Endothelial cell (in vitro differentiated cells): Measurements from ENCODE around the gene IGLON5. TPM values are rescaled to one million over a fixed set of nuclear protein-coding genes. Genes with fewer than 3 reads are reported as not detected.
A peak's percentile ranks its signal among the peaks of the same experiment; 100 is the strongest.

ENCODE experiments used
- DNase-seq: peaks from one replicate; pipeline ENCODE4 v3.0.0; 2021; ENCODE audit warnings: low spot score
- H3K27ac Mint-ChIP-seq: one replicate; pipeline ENCODE4 v1.8.0; 2021; ENCODE audit warnings: mixed read lengths, inconsistent platforms; ENCODE audit not compliant: unreplicated experiment
- H3K27me3 Mint-ChIP-seq: one replicate; pipeline ENCODE4 v1.8.0; 2021; ENCODE audit warnings: mild to moderate bottlenecking, moderate library complexity, mixed read lengths, inconsistent platforms; ENCODE audit not compliant: unreplicated experiment
- H3K36me3 Mint-ChIP-seq: one replicate; pipeline ENCODE4 v1.8.0; 2021; ENCODE audit warnings: mild to moderate bottlenecking, low read depth, mixed read lengths, inconsistent platforms; ENCODE audit not compliant: unreplicated experiment
- H3K4me1 Mint-ChIP-seq: one replicate; pipeline ENCODE4 v1.8.0; 2021; ENCODE audit warnings: mild to moderate bottlenecking, mixed read lengths, inconsistent platforms; ENCODE audit not compliant: unreplicated experiment
- H3K4me3 Mint-ChIP-seq: one replicate; pipeline ENCODE4 v1.8.0; 2021; ENCODE audit warnings: mild to moderate bottlenecking, mixed read lengths, inconsistent platforms; ENCODE audit not compliant: unreplicated experiment
- H3K9me3 Mint-ChIP-seq: one replicate; pipeline ENCODE4 v1.8.0; 2021; ENCODE audit warnings: mixed read lengths, inconsistent platforms; ENCODE audit not compliant: unreplicated experiment
- total RNA-seq: library from RNA; stranded (reverse); fragmentation: NEBNext Ultra II Directional; extraction: Animal tissue kit (Norgen Biotek cat#: 25700); gene quantifications from one replicate; pipeline ENCODE4 v1.2.1, GENCODE V29; 2021; ENCODE audit not compliant: unreplicated experiment
- TF ChIP-seq, protein P1 (sequence below): fragments of 200-600 bp; sonication (generic); IDR thresholded peaks from one replicate; pipeline ENCODE4 v1.5.0; 2021; ENCODE audit warnings: antibody characterized with exemption; ENCODE audit not compliant: unreplicated experiment

The IGLON5 gene
- total RNA-seq, 1 donor from 2014 or later: 114 TPM

DNA sequence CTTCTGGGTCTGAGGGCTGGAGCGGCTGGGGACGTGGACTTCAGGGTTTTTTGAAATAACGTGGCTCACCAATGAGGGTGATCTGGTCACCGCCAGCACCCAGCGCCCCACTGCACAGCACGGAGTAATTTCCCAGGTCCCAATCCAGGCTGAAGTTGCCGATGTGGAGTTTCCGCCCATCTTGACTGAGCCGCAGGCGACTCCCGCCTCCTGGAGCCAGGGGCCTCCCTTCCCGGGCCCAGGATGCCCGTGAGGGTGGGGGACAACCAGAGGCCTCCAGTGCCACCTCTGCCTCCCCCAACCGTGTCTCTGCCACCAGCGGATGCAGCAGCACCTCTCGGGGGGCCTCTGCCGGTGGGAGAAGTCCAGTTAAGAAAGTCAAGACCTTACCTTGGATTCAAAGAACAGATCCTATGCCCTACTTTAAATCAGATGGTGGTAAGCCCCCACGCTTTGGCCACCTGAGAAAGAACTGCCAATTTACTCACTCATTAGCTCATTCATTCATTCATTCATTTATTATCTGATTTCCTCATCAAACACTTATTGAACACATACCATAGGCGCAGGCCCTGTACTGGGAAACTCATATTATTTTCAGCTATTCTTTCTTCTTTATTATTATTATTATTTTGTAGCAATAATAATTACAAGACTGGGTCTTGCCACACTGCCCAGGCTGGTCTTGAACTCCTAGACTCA, 26.6 kb downstream of the IGLON5 start:
- peak overlapping the region; percentile 97 for H3K4me3 Mint-ChIP-seq
- no peak for DNase-seq
- H3K36me3 Mint-ChIP-seq: peaks cover 17% of the 10 kb centered on the region
- H3K27me3 Mint-ChIP-seq: peaks cover 15% of the 10 kb centered on the region
- peaks cover 27% of the 10 kb centered on the region for H3K4me1 Mint-ChIP-seq
- no peak overlapping the region for H3K27ac Mint-ChIP-seq
- TF ChIP-seq, protein P1, sequence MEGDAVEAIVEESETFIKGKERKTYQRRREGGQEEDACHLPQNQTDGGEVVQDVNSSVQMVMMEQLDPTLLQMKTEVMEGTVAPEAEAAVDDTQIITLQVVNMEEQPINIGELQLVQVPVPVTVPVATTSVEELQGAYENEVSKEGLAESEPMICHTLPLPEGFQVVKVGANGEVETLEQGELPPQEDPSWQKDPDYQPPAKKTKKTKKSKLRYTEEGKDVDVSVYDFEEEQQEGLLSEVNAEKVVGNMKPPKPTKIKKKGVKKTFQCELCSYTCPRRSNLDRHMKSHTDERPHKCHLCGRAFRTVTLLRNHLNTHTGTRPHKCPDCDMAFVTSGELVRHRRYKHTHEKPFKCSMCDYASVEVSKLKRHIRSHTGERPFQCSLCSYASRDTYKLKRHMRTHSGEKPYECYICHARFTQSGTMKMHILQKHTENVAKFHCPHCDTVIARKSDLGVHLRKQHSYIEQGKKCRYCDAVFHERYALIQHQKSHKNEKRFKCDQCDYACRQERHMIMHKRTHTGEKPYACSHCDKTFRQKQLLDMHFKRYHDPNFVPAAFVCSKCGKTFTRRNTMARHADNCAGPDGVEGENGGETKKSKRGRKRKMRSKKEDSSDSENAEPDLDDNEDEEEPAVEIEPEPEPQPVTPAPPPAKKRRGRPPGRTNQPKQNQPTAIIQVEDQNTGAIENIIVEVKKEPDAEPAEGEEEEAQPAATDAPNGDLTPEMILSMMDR: no peak
- H3K9me3 Mint-ChIP-seq: no peaks in the 10 kb centered on the region

DNA sequence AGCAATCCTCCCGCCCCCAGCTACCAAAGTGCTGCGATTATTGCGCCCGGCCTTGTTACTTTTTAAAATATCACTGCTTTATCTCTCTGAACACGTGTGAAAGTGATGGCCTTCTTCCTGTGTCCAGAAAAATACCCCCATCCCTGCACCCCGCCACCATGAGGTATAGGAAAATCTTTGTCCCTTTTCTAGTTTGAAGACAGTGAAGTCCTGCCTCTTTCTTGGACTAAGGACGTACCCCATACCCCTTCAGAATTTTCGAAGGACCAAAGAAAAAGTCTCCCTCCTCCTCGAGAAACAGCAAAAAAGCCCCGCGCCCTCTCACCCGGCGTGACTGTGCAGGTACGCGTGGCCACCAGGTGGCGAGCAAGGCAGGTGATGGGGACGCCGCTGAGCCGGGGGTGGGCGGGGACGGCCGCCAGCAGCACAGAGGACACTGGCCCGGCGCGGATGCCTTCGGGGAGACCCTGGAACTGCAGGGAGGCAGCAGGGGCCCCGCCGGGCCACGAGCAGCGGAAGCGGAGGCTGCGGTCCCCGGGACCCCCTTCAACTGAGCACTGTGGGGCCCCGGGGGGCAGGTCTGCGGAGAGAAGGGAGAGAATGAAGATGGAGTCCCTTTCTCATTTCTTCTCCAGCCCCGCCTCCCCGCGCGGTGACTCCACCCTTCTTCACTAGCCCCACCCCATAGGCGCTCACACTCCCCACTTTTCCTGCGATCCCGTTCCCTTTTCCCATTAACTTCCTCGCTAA, 27.3 kb downstream of the IGLON5 start:
- Mint-ChIP-seq H3K36me3 (peaks cover 17% of the 10 kb centered on the region), H3K27ac (peak overlapping the region; percentile 92), H3K4me3 (peak overlapping the region; percentile 97), H3K9me3 (no peaks in the 10 kb centered on the region), H3K27me3 (peaks cover 17% of the 10 kb centered on the region), H3K4me1 (peaks cover 28% of the 10 kb centered on the region)
- peak; percentile 92 for DNase-seq
- TF ChIP-seq, protein P1: peak; percentile 87

DNA sequence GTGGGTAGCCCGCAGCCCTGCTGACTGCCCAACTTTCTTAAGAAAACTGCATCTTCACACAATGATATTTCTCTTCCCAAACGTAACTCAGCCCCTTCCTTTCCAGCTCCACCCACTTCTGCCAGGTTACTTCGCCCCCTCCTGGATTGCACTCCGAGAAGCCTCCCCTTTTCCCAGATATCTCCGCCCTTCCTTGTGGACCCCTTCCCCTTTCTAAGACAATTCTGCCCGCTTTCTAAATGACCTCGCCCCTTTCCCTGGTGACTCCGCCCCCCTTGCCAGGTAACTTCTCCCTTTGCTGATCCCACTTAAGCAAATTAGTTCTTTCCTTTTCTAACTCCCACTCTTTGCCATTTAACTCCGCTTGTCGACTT, 27.9 kb downstream of the IGLON5 start:
- Mint-ChIP-seq H3K9me3 (no peaks in the 10 kb centered on the region), H3K4me3 (peak overlapping the region; percentile 97), H3K4me1 (peaks cover 28% of the 10 kb centered on the region), H3K27me3 (peaks cover 17% of the 10 kb centered on the region), H3K27ac (peak overlapping the region; percentile 92), H3K36me3 (peaks cover 17% of the 10 kb centered on the region)
- DNase-seq: no peak
- TF ChIP-seq, protein P1: no peak

DNA sequence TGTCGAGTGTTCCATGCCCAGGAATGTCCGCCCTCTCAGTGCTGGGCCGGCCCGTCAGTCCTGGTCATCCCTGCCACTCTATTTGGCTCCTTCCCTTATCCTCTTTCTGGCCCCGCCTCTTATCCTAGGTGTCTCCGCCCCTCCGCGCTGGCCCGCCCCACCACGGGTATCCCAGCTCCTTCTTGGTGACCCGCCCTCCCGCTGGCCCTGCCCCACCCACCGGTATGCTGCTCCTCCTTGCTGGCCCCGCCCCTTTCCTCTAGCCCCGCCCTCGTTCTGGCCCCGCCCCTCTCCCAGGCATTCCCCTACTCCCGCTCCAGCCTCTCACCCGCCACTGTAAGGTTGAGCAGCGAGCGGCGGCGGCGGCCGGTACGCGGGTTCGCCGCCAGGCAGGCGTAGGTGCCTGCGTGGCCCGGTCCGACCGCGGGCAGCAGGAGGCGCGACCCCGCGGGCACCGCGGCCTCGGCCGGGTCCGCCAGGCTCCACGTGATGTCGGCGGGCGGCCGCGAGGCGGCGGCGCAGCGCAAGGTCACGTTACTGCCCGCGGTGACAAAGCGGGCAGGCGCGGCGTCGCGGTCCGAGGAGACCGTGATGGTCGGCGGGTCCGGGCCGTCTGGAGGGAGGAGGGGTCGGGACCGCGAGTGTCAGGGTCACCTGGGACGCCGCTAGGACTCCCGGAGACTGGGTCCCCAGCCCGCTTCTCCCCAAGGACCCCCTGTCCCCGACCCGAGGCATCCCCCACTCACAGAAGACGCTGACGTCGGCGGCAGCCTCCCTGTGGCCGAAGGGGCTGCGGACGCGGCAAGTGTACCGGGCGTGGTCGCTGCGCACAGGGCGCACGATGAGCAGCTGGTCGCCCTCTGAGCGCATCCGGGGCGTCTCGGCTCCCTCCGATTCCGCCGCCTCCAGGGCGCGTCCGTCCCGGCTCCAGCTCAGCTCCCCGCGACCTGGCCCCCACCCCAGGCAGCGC, 28.5 kb downstream of the IGLON5 start:
- H3K36me3 Mint-ChIP-seq: peaks cover 17% of the 10 kb centered on the region
- DNase-seq: peak; percentile 99
- peaks cover 17% of the 10 kb centered on the region for H3K27me3 Mint-ChIP-seq
- H3K4me1 Mint-ChIP-seq: peaks cover 23% of the 10 kb centered on the region
- H3K9me3 Mint-ChIP-seq: no peaks in the 10 kb centered on the region
- TF ChIP-seq, protein P1: peak; percentile 64
- H3K27ac Mint-ChIP-seq: peak overlapping the region; percentile 92
- peak overlapping the region; percentile 97 for H3K4me3 Mint-ChIP-seq
